ENCODE measurements around the gene DEFB125. TPM values are rescaled to one million over a fixed set of nuclear protein-coding genes. Genes with fewer than 3 reads are reported as not detected.

The DEFB125 gene
- total and polyA plus RNA-seq, 10 donors, result not detected

GRCh38 chr20:145877-146276 lies 58.4 kb downstream of the DEFB125 start:
- whole genome bisulfite sequencing, 5 donors, result 55 to 69% (median 60%) methylated on average over 2 of the region's 2 CpGs
- no peak overlapping the region for H3K27ac ChIP-seq
- no peaks in the 10 kb centered on the region for H3K4me1 ChIP-seq
- TF ChIP-seq POLR2A (IDR thresholded peaks at IDR 0.05), result no peak
- TF ChIP-seq POLR2AphosphoS5 (IDR thresholded peaks at IDR 0.05), result no peak
- no peak for DNase-seq
- no peaks in the 10 kb centered on the region for H3K9me3 ChIP-seq
- H3K36me3 ChIP-seq, result no peaks in the 10 kb centered on the region
- intact Hi-C loops (cut with DNase I; ENCODE audit: low total_unique reads), result loop anchor here (2.0 kb wide), 1 partner anchor 77 kb away; no protein-coding TSS in a partner anchor
- H3K27me3 ChIP-seq (replicated peaks in 1 of 7), result peaks cover 0 to 49% (median 0%) of the 10 kb centered on the region in 7 donors
- no peak overlapping the region for H3K4me3 ChIP-seq

Other genes starting within 250 kb of the DEFB125 start
- not detected for gene DEFB126, start 54.9 kb downstream of the DEFB125 start, total RNA-seq
- not detected for gene DEFB126, start 54.9 kb downstream of the DEFB125 start, polyA plus RNA-seq
- gene DEFB127, start 69.8 kb downstream of the DEFB125 start, total RNA-seq, result not detected
- not detected for gene DEFB127, start 69.8 kb downstream of the DEFB125 start, polyA plus RNA-seq
- gene DEFB128, start 102.0 kb downstream of the DEFB125 start, total RNA-seq, result not detected
- gene DEFB128, start 102.0 kb downstream of the DEFB125 start, polyA plus RNA-seq, result not detected
- not detected for gene DEFB129, start 139.6 kb downstream of the DEFB125 start, total RNA-seq
- gene DEFB129, start 139.6 kb downstream of the DEFB125 start, polyA plus RNA-seq, result not detected
- gene DEFB132, start 170.1 kb downstream of the DEFB125 start, total RNA-seq, result not detected
- not detected for gene DEFB132, start 170.1 kb downstream of the DEFB125 start, polyA plus RNA-seq
- gene C20orf96, start 203.1 kb downstream of the DEFB125 start, total RNA-seq, result 10 to 100 TPM in 1 of 7 donors, 1 to 10 TPM in 6; 2.3 to 10.4 (median 7.3) TPM
- gene C20orf96, start 203.1 kb downstream of the DEFB125 start, polyA plus RNA-seq, result 1 to 10 TPM; 3.8 to 5.4 (median 4.4) TPM
- 10 to 100 TPM; 17.4 to 26.6 (median 23.6) TPM for gene ZCCHC3, start 209.9 kb downstream of the DEFB125 start, total RNA-seq
- 10 to 100 TPM; 18.7 to 22.2 (median 19.5) TPM for gene ZCCHC3, start 209.9 kb downstream of the DEFB125 start, polyA plus RNA-seq
- 10 to 100 TPM in 2 of 7 donors, 1 to 10 TPM in 5; 4.5 to 12.5 (median 8.3) TPM for gene SOX12, start 237.9 kb downstream of the DEFB125 start, total RNA-seq
- 1 to 10 TPM; 3.2 to 4.9 (median 3.4) TPM for gene SOX12, start 237.9 kb downstream of the DEFB125 start, polyA plus RNA-seq

Measured in spleen (tissue), 11 donors.